Suprapubic skin (tissue), 4 donors: ENCODE measurements around the gene DNAH8. TPM values are rescaled to one million over a fixed set of nuclear protein-coding genes. Genes with fewer than 3 reads are reported as not detected.
"Not testable (repeated sequence)": the region's sequence is repeated elsewhere in the genome, so short reads cannot be mapped to it uniquely, and the experiment has no call there.

Source experiments
- DNase-seq, 2 donors: peaks; one replicate each; pipeline ENCODE4 v3.0.0-alpha.2; 2019; ENCODE audit warnings: low spot score in 2 of 2
- H3K27ac ChIP-seq: fragments of 200-600 bp; sonication (generic); one replicate; pipeline ENCODE4 v1.5.1; 2019
- H3K27me3 ChIP-seq: fragments of 200-600 bp; sonication (generic); one replicate; pipeline ENCODE4 v1.5.1; 2019
- H3K36me3 ChIP-seq: fragments of 200-600 bp; sonication (generic); one replicate; pipeline ENCODE4 v1.5.1; 2019
- H3K4me1 ChIP-seq: fragments of 200-600 bp; sonication (generic); one replicate; pipeline ENCODE4 v1.5.1; 2019
- H3K4me3 ChIP-seq: fragments of 200-600 bp; sonication (generic); one replicate; pipeline ENCODE4 v1.5.1; 2019; ENCODE audit warnings: mild to moderate bottlenecking
- H3K9me3 ChIP-seq: fragments of 200-600 bp; sonication (generic); one replicate; pipeline ENCODE4 v1.5.1; 2019
- EP300 ChIP-seq: sonication (generic); formaldehyde crosslinking; IDR thresholded peaks from one replicate; pipeline ENCODE4 v1.6.1; 2017; ENCODE audit warnings: antibody characterized with exemption
- POLR2A ChIP-seq, 2 donors: fragments of 450-650 bp; IDR thresholded peaks; one replicate each; pipeline ENCODE4 v1.6.1; 2017; ENCODE audit warnings: antibody characterized with exemption in 2 of 2, mild to moderate bottlenecking in 2 of 2, moderate library complexity in 2 of 2
- POLR2AphosphoS5 ChIP-seq, 3 donors: sonication (generic); formaldehyde crosslinking; IDR thresholded peaks; one replicate each; pipeline ENCODE4 v1.6.1; 2017; ENCODE audit warnings: antibody characterized with exemption in 3 of 3
- WGBS: methylation state at CpG from one replicate; pipeline ENCODE4 v1.1.5; 2018; 5-methylcytosine and 5-hydroxymethylcytosine counted together
- total RNA-seq, 4 donors: library from RNA; depleted of rRNA; stranded (reverse); fragments of >200 nt; gene quantifications; one replicate each; pipeline ENCODE4 v1.1.0, GENCODE V29; 2016
- TF ChIP-seq, protein P1 (sequence below), 2 donors: fragments of 200-600 bp in 1 of 2; fragments of 450-650 bp in 1 of 2; sonication (generic) in 1 of 2; IDR thresholded peaks; one replicate each; pipeline ENCODE4 v1.5.1; 2016 to 2019; ENCODE audit warnings: antibody characterized with exemption in 2 of 2, mild to moderate bottlenecking in 1 of 2, moderate library complexity in 1 of 2

The DNAH8 gene
- total RNA-seq, 4 donors from 2014 or later = 0.04 to 0.23 (median 0.08) TPM; not detected in 1

DNA sequence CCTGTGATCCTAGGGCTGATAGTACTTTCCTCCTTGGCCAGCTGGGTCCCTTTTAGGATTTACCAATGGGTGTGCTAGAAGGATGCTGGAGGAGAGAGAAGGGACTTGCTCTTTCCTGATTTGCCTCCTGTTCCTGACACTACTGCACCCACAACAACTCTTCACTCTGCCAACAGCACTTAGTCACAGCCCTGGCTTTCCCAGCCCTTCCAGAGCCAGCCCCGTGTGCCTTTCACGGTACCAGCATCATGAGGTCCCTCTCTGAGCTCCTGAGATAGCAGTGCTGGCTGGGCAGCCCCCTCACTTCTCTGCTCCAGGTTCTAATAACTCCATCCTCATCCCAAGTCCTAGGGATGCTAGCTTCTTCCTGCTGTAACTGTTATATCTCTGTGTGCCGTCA lies 80.9 kb downstream of the DNAH8 start:
- no peak overlapping the region for H3K27ac ChIP-seq
- 50% methylated on average over 3 of the region's 3 CpGs for WGBS
- no peaks in the 10 kb centered on the region for H3K9me3 ChIP-seq
- H3K4me1 ChIP-seq = no peaks in the 10 kb centered on the region
- no peak for DNase-seq
- H3K27me3 ChIP-seq = peaks cover 32% of the 10 kb centered on the region
- TF ChIP-seq POLR2A (IDR thresholded peaks at IDR 0.05) (no peak), POLR2AphosphoS5 (IDR thresholded peaks at IDR 0.05) (no peak), EP300 (no peak)
- TF ChIP-seq, protein P1, sequence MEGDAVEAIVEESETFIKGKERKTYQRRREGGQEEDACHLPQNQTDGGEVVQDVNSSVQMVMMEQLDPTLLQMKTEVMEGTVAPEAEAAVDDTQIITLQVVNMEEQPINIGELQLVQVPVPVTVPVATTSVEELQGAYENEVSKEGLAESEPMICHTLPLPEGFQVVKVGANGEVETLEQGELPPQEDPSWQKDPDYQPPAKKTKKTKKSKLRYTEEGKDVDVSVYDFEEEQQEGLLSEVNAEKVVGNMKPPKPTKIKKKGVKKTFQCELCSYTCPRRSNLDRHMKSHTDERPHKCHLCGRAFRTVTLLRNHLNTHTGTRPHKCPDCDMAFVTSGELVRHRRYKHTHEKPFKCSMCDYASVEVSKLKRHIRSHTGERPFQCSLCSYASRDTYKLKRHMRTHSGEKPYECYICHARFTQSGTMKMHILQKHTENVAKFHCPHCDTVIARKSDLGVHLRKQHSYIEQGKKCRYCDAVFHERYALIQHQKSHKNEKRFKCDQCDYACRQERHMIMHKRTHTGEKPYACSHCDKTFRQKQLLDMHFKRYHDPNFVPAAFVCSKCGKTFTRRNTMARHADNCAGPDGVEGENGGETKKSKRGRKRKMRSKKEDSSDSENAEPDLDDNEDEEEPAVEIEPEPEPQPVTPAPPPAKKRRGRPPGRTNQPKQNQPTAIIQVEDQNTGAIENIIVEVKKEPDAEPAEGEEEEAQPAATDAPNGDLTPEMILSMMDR (IDR thresholded peaks at IDR 0.05) = no peak
- H3K36me3 ChIP-seq = no peaks in the 10 kb centered on the region
- H3K4me3 ChIP-seq = no peak overlapping the region

- 68% methylated on average over 9 of the region's 9 CpGs for WGBS
- H3K36me3 ChIP-seq, H3K9me3 ChIP-seq, H3K27ac ChIP-seq, H3K4me3 ChIP-seq, DNase-seq, H3K4me1 ChIP-seq: not testable (repeated sequence)
- peaks cover 35% of the 10 kb centered on the region for H3K27me3 ChIP-seq
These were observed 81.3 kb downstream of the DNAH8 start for GRCh38 chr6:38796437-38796836.

- Histone ChIP-seq H3K36me3 (no peaks in the 10 kb centered on the region), H3K27me3 (peaks cover 35% of the 10 kb centered on the region), H3K9me3 (no peaks in the 10 kb centered on the region), H3K4me1 (no peaks in the 10 kb centered on the region), H3K4me3 (no peak overlapping the region), H3K27ac (no peak overlapping the region)
- no peak for DNase-seq
- TF ChIP-seq, protein P1 (IDR thresholded peaks at IDR 0.05) = no peak
- TF ChIP-seq POLR2AphosphoS5 (IDR thresholded peaks at IDR 0.05) = no peak
- 92% methylated on average over 6 of the region's 6 CpGs for WGBS
These were observed 81.7 kb downstream of the DNAH8 start for GRCh38 chr6:38796850-38797249.

GRCh38 chr6:38797391-38797790 lies 82.3 kb downstream of the DNAH8 start:
- no peak for DNase-seq
- Histone ChIP-seq H3K4me1 (no peaks in the 10 kb centered on the region), H3K27ac (no peak overlapping the region), H3K4me3 (no peak overlapping the region), H3K9me3 (no peaks in the 10 kb centered on the region), H3K36me3 (no peaks in the 10 kb centered on the region), H3K27me3 (peaks cover 35% of the 10 kb centered on the region)
- TF ChIP-seq POLR2AphosphoS5 (IDR thresholded peaks at IDR 0.05) (no peak), POLR2A (IDR thresholded peaks at IDR 0.05) (no peak), EP300 (no peak)
- TF ChIP-seq, protein P1 (IDR thresholded peaks at IDR 0.05) = no peak
- 20% methylated on average over 4 of the region's 4 CpGs for WGBS

DNA sequence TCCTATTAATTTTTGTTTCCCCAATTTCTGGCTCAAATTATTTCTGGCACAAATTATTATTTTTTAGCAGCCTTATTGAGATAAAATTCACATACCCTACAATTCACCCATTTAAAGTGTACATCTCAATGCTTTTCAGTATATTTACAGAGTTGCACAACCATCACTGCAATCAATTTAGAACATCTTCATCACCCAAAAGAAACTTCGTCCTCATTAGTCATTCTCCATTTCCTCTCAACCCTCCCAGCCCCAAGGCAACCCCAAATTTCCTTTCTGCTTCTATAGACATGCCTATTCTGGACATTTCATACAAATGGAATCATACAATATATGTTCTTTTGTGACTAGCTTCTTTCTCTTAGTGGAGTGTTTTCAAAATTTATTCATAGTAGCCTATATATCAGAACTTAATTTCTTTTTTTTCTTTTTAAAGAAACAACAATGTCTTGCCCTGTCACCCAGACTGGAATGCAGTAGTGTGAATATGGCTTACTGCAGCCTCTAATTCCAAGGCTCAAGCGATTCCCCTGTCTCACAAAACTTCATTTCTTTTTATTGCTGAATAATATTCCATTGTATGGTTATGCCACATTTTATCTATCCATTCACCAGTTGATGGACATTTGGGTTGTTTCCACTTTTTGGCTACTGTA lies 84.5 kb downstream of the DNAH8 start:
- H3K27me3 ChIP-seq = peaks cover 39% of the 10 kb centered on the region
- DNase-seq = no peak
- H3K27ac ChIP-seq = no peak overlapping the region
- no peaks in the 10 kb centered on the region for H3K36me3 ChIP-seq
- 47% methylated on average over 2 of the region's 2 CpGs for WGBS
- TF ChIP-seq EP300 (no peak), POLR2AphosphoS5 (IDR thresholded peaks at IDR 0.05) (no peak), POLR2A (IDR thresholded peaks at IDR 0.05) (no peak)
- TF ChIP-seq, protein P1 (IDR thresholded peaks at IDR 0.05) = no peak
- no peaks in the 10 kb centered on the region for H3K9me3 ChIP-seq
- no peak overlapping the region for H3K4me3 ChIP-seq
- H3K4me1 ChIP-seq = no peaks in the 10 kb centered on the region

DNA sequence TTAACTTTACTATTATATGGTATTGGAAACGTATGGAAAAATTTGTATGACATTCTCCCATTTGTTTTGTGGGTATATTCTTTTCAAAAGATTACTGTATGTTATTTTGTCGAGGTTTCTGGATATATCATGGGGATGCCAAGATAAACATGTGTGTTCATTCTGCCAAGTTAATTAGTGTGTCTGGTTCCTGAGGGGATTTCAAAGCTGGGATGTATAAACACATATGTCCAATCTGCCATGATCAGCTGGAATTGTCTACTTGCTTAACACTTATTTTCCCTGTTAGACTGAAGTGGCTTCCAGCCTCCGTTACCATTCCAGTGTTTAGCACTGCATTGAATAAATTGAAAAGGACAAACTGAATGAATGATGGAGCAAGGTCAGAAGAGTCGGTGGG lies 86.2 kb downstream of the DNAH8 start:
- H3K27ac ChIP-seq = no peak overlapping the region
- peaks cover 39% of the 10 kb centered on the region for H3K27me3 ChIP-seq
- DNase-seq = no peak
- H3K4me1 ChIP-seq = no peaks in the 10 kb centered on the region
- no peaks in the 10 kb centered on the region for H3K9me3 ChIP-seq
- TF ChIP-seq POLR2AphosphoS5 (IDR thresholded peaks at IDR 0.05) = no peak
- WGBS = 55% methylated on average over 4 of the region's 4 CpGs
- H3K36me3 ChIP-seq = no peaks in the 10 kb centered on the region
- H3K4me3 ChIP-seq = no peak overlapping the region
